Upper lobe of left lung (tissue), 4 donors: ENCODE data around the gene KRT75.

Experiments used
- CTCF ChIP-seq, 6 experiments: fragments of 450-650 bp in 4 of 6; fragments of 200-600 bp in 2 of 6; sonication (generic) in 2 of 6; IDR thresholded peaks; one replicate each; pipeline ENCODE4 v1.5.1; 2016 to 2019; ENCODE audit warnings: antibody characterized with exemption in 6 of 6
- EP300 ChIP-seq, 4 donors: sonication (generic); formaldehyde crosslinking; IDR thresholded peaks; one replicate each; pipeline ENCODE4 v1.5.1; 2017; ENCODE audit warnings: antibody characterized with exemption in 4 of 4, control low read depth in 2 of 4
- POLR2A ChIP-seq, 4 donors: fragments of 450-650 bp; IDR thresholded peaks; one replicate each; pipeline ENCODE4 v1.5.1; 2016 to 2017; ENCODE audit warnings: antibody characterized with exemption in 4 of 4, mild to moderate bottlenecking in 2 of 4

- TF ChIP-seq CTCF (IDR thresholded peaks at IDR 0.05) = no peak
- no peak for TF ChIP-seq POLR2A (IDR thresholded peaks at IDR 0.05)
- no peak for TF ChIP-seq EP300 (IDR thresholded peaks at IDR 0.05)
These were observed 48.9 kb downstream of the KRT75 start, which contains the start of gene KRT84 for GRCh38 chr12:52385226-52385702.
